B cell (primary cell): ENCODE results near the gene CBX5. TPM values are rescaled to one million over a fixed set of nuclear protein-coding genes. Genes with fewer than 3 reads are reported as not detected.
A peak's percentile ranks its signal among the peaks of the same experiment; 100 is the strongest.

Source experiments
- ATAC-seq: fragments of 200-7000 bp; cut with Tn5 transposase; one replicate; pipeline ENCODE4 v1.10.0; 2021; ENCODE audit warnings: low read depth, mild to moderate bottlenecking, moderate number of reproducible peaks, moderate library complexity
- CTCF ChIA-PET: fragments of 350-600 bp; sonication (Branson Sonifier 250); formaldehyde crosslinking; loops from one replicate; lab custom pipeline; 2021; ENCODE audit warnings: antibody characterized with exemption, inconsistent platforms; lab: Charles Lee
- POLR2A ChIA-PET: fragments of 350-600 bp; sonication (Branson Sonifier 250); formaldehyde crosslinking; loops from one replicate; lab custom pipeline; 2021; ENCODE audit warnings: antibody characterized with exemption; lab: Charles Lee
- DNase-seq: peaks from one replicate; pipeline ENCODE4 v3.0.0; 2013
- H2AFZ ChIP-seq: 2 replicates; pipeline ENCODE4 v1.6.1; 2012; ENCODE audit warnings: mild to moderate bottlenecking, low read depth, low read length; ENCODE audit not compliant: insufficient read depth, poor library complexity, severe bottlenecking
- H3K27ac ChIP-seq, 2 donors: 1 replicate in 1 of 2; 2 replicates in 1 of 2; pipeline ENCODE4 v1.5.1; 2012 to 2013; ENCODE audit warnings: low read length in 2 of 2, mild to moderate bottlenecking in 2 of 2, moderate library complexity in 1 of 2
- H3K27me3 ChIP-seq, 4 experiments: fragments of 200-600 bp in 1 of 4; sonication (generic) in 1 of 4; replicated peaks in 1 of 4; 1 replicate in 2 of 4; 2 replicates in 2 of 4; pipeline versions ENCODE4 v1.6.1 to v1.7.0; 2013 to 2016; ENCODE audit warnings: low read length in 3 of 4, mild to moderate bottlenecking in 2 of 4, mixed read lengths in 1 of 4, moderate library complexity in 1 of 4; ENCODE audit not compliant: insufficient read depth in 4 of 4, control insufficient read depth in 3 of 4; ENCODE audit errors: control extremely low read depth in 1 of 4
- H3K36me3 ChIP-seq, 2 experiments: replicated peaks in 1 of 2; 1 replicate in 1 of 2; 2 replicates in 1 of 2; pipeline versions ENCODE4 v1.6.1 to v1.7.1; 2013; ENCODE audit warnings: low read length in 1 of 2; ENCODE audit not compliant: insufficient read depth in 2 of 2, control insufficient read depth in 1 of 2; ENCODE audit errors: control extremely low read depth in 1 of 2, extremely low read depth in 1 of 2
- H3K4me1 ChIP-seq, 2 donors: fragments of 200-600 bp in 1 of 2; sonication (generic) in 1 of 2; 1 replicate in 1 of 2; 2 replicates in 1 of 2; pipeline versions ENCODE4 v1.5.1 to v1.6.1; 2013 to 2017; ENCODE audit warnings: low read length in 2 of 2; ENCODE audit not compliant: control insufficient read depth in 2 of 2, insufficient read depth in 2 of 2
- H3K4me2 ChIP-seq: replicated peaks from 2 replicates; pipeline ENCODE3; 2012; ENCODE audit warnings: mild to moderate bottlenecking, low read depth, low read length; ENCODE audit not compliant: poor library complexity, severe bottlenecking
- H3K4me3 ChIP-seq, 5 experiments: fragments of 200-600 bp in 1 of 5; sonication (generic) in 1 of 5; 1 replicate in 3 of 5; 2 replicates in 2 of 5; pipeline versions ENCODE4 v1.5.1 to v1.7.0; 2011 to 2016; ENCODE audit warnings: low read length in 4 of 5, mild to moderate bottlenecking in 4 of 5, low read depth in 2 of 5, control low read depth in 1 of 5, moderate library complexity in 1 of 5; ENCODE audit not compliant: insufficient read depth in 1 of 5; ENCODE audit errors: control extremely low read depth in 1 of 5, extremely low read depth in 1 of 5
- H3K79me2 ChIP-seq: fragments of 200-600 bp; sonication (generic); one replicate; pipeline ENCODE4 v1.6.0; 2016; ENCODE audit warnings: low read length; ENCODE audit not compliant: control insufficient read depth, insufficient read depth
- H3K9ac ChIP-seq: fragments of 200-600 bp; sonication (generic); 2 replicates; pipeline ENCODE4 v1.6.1; 2017; ENCODE audit warnings: mild to moderate bottlenecking, low read length, moderate library complexity
- H3K9me3 ChIP-seq, 3 donors: one replicate each; pipeline versions ENCODE4 v1.6.1 to v1.7.1; 2013; ENCODE audit warnings: low read length in 2 of 3; ENCODE audit not compliant: control insufficient read depth in 2 of 3, insufficient read depth in 1 of 3; ENCODE audit errors: control extremely low read depth in 1 of 3
- H4K20me1 ChIP-seq: 2 replicates; pipeline ENCODE4 v1.6.0; 2012; ENCODE audit warnings: mild to moderate bottlenecking, low read length; ENCODE audit not compliant: insufficient read depth, control insufficient read depth, poor library complexity, severe bottlenecking
- H3K27ac Mint-ChIP-seq: one replicate; pipeline ENCODE4 v1.8.0; 2021; ENCODE audit warnings: mixed read lengths
- H3K27me3 Mint-ChIP-seq: one replicate; pipeline ENCODE4 v1.8.0; 2021; ENCODE audit warnings: mixed read lengths
- H3K4me1 Mint-ChIP-seq: one replicate; pipeline ENCODE4 v1.8.0; 2021; ENCODE audit warnings: mixed read lengths
- H3K4me3 Mint-ChIP-seq: one replicate; pipeline ENCODE4 v1.8.0; 2021; ENCODE audit warnings: mixed read lengths
- H3K9me3 Mint-ChIP-seq: one replicate; pipeline ENCODE4 v1.8.0; 2022; ENCODE audit warnings: mixed read lengths; ENCODE audit not compliant: insufficient read depth
- CTCF ChIP-seq: fragments of 200-600 bp; IDR thresholded peaks from one replicate; pipeline ENCODE4 v1.8.0; 2022; ENCODE audit warnings: antibody characterized with exemption, mild to moderate bottlenecking
- EZH2 ChIP-seq: IDR thresholded peaks from 2 replicates; pipeline ENCODE4 v1.6.1; 2012; ENCODE audit warnings: borderline replicate concordance, low read depth, mild to moderate bottlenecking, moderate library complexity, low read length; ENCODE audit not compliant: insufficient read depth, poor library complexity, severe bottlenecking
- WGBS: methylation state at CpG from one replicate; pipeline ENCODE4 v1.1.5; 2013; ENCODE audit warnings: missing lambda C conversion rate; ENCODE audit not compliant: insufficient coverage; 5-methylcytosine and 5-hydroxymethylcytosine counted together
- intact Hi-C: fragments of 100-400 bp; cut with micrococcal nuclease; formaldehyde crosslinking; loops from one replicate; pipeline ENCODE4 v1.10.0; 2022
- polyA plus RNA-seq: library from polyadenylated mRNA; depleted of rRNA; stranded (reverse); fragments of >200 nt; gene quantifications from 2 replicates; pipeline ENCODE4 v1.2.3, GENCODE V29; 2012
- total RNA-seq, 2 donors: library from RNA; stranded (reverse); fragments of 120-200 nt in 1 of 2; gene quantifications; 1 replicate in 1 of 2; 2 replicates in 1 of 2; pipeline versions ENCODE4 v1.2.3 to v1.2.4, GENCODE V29; 2013 to 2022

CBX5 gene
- total and polyA plus RNA-seq, 2 donors (not counting 1 experiment from before 2014, with no cell fraction given) = 10.5 to 66.2 TPM

- DNase-seq (no peak), ATAC-seq (no peak)
- peaks cover 22% of the 10 kb centered on the region for H3K79me2 ChIP-seq
- H3K4me1 Mint-ChIP-seq = peaks cover 61% of the 10 kb centered on the region
- H3K9ac ChIP-seq = no peak overlapping the region
- peak overlapping the region in 1 of 2 donors; percentile 17 for H3K27ac ChIP-seq
- 86% methylated on average over 4 of the region's 12 CpGs for WGBS
- no peaks in the 10 kb centered on the region for H3K9me3 Mint-ChIP-seq
- H2AFZ ChIP-seq = no peak overlapping the region
- peaks cover 40% of the 10 kb centered on the region for H4K20me1 ChIP-seq
- peaks cover 2 to 71% of the 10 kb centered on the region in 2 experiments for H3K36me3 ChIP-seq
- no peak overlapping the region for H3K4me3 ChIP-seq
- intact Hi-C loops = no loop called here
- ChIA-PET CTCF (interaction anchor here (1.1 to 2.3 kb wide), 8 partner anchors 14 to 94 kb away, joined by 3 to 12 read pairs (median 5); partner anchors contain the start of genes COPZ1 and NFE2), POLR2A (interaction anchor here (0.6 to 1.6 kb wide), 3 partner anchors 24 to 73 kb away, joined by 3 to 5 read pairs (median 3); partner anchors contain the start of gene COPZ1)
- H3K4me2 ChIP-seq = no peak overlapping the region
- H3K27ac Mint-ChIP-seq = no peak overlapping the region
- peaks cover 50 to 58% of the 10 kb centered on the region in 2 donors for H3K4me1 ChIP-seq
- H3K4me3 Mint-ChIP-seq = no peak overlapping the region
- H3K27me3 ChIP-seq = no peaks in the 10 kb centered on the region
- no peaks in the 10 kb centered on the region for H3K27me3 Mint-ChIP-seq
- no peaks in the 10 kb centered on the region for H3K9me3 ChIP-seq
- no peak for TF ChIP-seq EZH2
- no peak for TF ChIP-seq CTCF
Observed at GRCh38 chr12:54286042-54287030, 6.4 kb upstream of the CBX5 start.
